SU-DHL-6 (cell line): Measurements from ENCODE around the gene TMEM232.

Experiments used
- CTCF ChIP-seq: fragments of 200-600 bp; sonication (generic); IDR thresholded peaks from one replicate; pipeline ENCODE4 v1.5.1; 2017; ENCODE audit warnings: antibody characterized with exemption, mild to moderate bottlenecking, low read length, moderate library complexity; ENCODE audit not compliant: insufficient read depth, poor library complexity, severe bottlenecking
- EZH2phosphoT487 ChIP-seq: fragments of 200-600 bp; sonication (generic), shearing (Covaris generic); conservative IDR thresholded peaks from 2 replicates; pipeline ENCODE4 v1.6.1; 2018; ENCODE audit warnings: mild to moderate bottlenecking, antibody characterized with exemption, low read length, moderate library complexity, mixed read lengths

GRCh38 chr5:110514030-110514429 is 212.4 kb downstream of the TMEM232 start:
- no peak for TF ChIP-seq CTCF
- no peak for TF ChIP-seq EZH2phosphoT487
